SKM-1 treated with dmso at 0.1 percent for 144 hours (cell line): ENCODE results near the gene RPL13A.

Source experiments
- DNase-seq: peaks from one replicate; lab custom pipeline; 2025; ENCODE audit not compliant: unreplicated experiment; lab: John Stamatoyannopoulos, UW

The RPL13A gene

DNA sequence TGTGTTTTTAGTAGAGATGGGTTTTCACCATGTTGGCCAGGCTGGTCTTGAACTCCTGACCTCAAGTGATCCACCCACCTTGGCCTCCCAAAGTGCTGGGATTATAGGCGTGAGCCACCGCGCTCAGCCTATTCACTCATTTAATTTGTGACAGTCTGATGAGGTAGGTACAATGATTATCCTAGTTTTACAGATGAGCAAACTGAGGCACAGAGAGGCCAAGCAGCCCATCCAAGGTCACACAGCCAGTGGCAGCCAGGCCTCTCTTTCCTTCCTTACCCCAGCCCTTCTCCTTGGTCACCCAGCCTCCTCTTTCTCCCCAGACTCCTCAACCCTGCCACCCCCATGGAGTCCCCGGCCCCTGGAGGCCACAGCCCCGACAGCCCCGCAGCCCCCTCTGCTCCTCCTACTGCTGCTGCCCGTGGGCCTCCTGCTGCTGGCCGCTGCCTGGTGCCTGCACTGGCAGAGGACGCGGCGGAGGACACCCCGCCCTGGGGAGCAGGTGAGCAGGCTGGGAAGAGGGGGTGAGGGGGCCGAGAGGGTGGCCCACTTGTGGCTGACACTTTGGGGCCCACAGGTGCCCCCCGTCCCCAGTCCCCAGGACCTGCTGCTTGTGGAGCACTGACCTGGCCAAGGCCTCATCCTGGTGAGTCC lies 7.3 kb upstream of the RPL13A start:
- no peak for DNase-seq

GRCh38 chr19:49481020-49481683 lies 6.3 kb upstream of the RPL13A start:
- no peak for DNase-seq

DNA sequence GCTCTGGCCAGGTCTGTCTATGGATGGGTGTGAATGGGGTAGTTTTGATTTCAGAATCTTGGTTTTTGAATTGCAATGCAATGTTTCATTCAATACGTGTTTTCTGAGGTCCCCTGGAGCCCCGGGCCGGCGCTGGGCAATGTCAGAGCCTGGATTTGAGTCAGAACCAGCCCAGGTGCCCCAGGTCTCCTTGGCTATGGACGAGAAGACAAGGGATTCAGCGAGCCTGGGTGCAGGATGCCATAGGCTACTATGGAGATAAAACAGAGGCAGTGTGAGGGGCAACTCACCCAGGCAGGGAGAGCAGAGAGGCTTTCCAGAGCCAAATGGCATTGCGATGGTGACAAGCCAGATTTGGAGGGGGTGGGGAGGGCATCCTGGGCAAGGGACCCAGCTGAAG lies 1.2 kb upstream of the RPL13A start:
- DNase-seq, result no peak

- DNase-seq, result no peak
Measured at GRCh38 chr19:49486710-49487276, 615 bp upstream of the RPL13A start.

GRCh38 chr19:49488046-49488862 lies 846 bp downstream of the RPL13A start:
- DNase-seq, result no peak

DNA sequence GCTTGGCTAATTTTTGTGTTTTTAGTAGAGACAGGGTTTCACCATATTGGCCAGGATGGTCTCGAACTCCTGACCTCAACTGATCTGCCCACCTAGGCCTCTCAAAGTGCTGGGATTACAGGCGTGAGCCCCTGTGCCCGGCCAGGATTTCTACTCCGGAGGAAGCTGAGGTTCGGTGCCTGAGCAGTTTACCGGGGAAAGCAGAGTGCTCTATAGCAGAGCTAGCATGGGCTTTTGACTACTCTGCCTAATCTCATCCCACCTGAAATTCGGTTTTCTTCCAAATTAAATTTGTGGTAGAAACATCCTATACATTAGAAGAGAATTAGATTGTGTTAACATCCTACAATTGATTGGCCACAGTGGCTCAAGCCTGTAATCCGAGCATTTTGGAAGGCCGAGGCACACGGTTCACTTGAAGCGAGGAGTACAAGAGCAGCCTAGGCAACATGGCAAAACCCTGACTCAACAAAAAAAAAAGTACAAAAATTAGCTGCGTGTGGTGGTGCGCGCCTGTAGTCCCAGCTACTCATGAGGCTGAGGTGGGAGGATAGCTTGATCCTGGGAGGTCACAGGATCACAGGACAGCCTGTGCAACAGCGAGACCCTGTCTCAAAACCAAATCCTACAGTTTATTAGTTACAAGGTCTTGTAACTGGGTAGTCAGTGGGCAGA lies 1.6 kb downstream of the RPL13A start:
- DNase-seq, result no peak

- DNase-seq, result no peak
Measured at GRCh38 chr19:49489601-49490167, 2.3 kb downstream of the RPL13A start.

DNA sequence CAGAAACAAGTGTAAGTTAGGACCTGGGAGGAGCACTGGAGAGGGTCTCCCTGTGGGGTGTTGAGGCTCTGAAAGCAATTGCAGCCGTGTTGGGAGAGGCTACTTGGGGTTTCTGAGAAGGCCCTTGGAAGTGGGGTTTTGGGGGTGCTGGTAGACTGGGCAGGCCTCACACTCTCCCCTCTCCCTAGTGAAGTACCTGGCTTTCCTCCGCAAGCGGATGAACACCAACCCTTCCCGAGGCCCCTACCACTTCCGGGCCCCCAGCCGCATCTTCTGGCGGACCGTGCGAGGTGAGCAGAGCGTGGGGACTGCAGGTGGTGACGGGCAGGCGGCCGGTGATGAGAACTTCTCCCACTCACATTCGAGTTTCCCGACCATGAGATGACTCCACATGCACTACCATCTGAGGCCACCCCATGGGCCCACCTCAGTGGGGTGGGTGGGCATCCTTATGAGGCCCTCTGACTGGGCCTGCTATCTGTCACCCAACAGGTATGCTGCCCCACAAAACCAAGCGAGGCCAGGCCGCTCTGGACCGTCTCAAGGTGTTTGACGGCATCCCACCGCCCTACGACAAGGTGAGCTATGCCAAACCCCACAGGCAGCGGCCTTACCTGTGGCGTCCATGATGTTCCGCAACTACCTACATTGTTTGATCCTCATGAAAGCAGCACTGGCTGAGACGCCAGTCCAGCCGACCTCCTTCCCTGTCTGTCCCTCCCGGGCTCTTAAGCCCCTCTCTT lies 3.0 kb downstream of the RPL13A start:
- no peak for DNase-seq

- DNase-seq, result no peak
Measured at GRCh38 chr19:49491030-49491803, 3.8 kb downstream of the RPL13A start.

DNA sequence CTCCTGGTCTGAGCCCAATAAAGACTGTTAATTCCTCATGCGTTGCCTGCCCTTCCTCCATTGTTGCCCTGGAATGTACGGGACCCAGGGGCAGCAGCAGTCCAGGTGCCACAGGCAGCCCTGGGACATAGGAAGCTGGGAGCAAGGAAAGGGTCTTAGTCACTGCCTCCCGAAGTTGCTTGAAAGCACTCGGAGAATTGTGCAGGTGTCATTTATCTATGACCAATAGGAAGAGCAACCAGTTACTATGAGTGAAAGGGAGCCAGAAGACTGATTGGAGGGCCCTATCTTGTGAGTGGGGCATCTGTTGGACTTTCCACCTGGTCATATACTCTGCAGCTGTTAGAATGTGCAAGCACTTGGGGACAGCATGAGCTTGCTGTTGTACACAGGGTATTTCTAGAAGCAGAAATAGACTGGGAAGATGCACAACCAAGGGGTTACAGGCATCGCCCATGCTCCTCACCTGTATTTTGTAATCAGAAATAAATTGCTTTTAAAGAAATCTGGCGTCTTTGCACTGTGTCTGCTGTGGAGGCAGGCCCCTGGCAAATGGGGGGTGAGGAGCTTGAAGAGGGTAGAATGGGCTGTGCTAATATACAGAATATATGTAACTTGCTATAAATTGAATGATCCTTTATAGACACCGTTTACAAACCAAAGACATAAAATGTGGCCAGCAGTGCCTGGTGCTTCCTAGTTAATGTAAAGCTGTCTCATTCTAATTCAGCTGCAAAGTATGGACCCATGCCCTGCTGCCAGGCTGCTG lies 4.6 kb downstream of the RPL13A start:
- no peak for DNase-seq

DNA sequence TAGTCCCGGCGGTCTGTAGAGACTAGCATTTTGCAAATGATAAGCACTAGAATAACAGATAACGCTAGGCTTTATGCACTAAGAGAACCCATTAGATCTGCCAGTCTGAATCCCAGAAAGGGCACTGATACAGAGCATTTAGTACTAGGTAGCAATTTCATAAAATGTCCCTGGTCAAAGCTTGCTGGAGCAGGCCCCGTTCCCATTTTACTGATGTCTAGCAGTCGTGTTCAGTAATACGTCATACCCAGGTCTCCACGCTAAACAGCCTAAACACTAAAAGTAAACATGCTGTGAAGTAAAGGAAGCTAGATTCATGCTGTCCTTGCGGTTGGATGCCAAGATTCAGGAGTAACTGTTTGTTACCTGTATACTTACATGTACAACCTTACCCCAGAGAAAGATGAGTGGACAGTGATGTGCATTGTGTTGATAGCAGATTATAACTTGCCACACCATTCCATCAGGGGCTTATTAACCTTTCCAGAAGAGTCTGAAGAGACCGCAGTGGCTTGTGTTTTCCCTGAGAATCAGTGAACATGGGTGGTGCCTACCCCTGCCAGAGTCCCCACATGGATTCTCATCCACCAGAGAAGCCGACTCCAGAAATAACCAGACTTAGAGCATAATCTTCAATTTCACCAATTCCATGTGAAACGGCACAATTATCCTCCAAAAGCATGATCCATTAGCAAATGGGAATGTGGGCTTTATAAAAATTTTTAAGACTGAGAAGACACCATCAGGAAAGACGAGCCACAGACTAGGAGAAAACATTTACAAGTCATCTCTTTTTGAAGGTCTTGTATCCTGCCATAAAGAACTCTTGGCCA lies 5.4 kb downstream of the RPL13A start:
- no peak for DNase-seq

DNA sequence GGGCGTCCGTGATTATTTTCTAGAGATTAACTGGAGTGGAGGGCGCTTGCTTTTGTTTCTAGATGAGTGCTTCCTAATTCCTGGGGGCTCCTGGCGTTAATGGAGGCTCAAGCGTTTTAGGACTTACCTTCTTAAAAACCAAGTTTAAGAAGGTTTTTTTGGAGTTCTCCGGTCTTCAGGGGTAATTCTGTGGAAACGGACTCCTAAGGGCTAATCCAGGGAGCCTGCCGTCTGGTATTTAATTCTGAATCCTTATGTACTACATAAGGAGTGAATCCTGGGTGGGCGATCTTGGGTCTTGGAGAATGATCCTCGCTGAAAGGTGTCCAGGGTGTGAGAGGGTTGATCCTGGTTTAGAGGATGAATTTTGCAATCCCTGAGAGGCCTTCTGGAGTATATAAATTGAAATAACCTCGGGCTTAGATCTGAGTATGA lies 9.2 kb downstream of the RPL13A start:
- no peak for DNase-seq

- peak; percentile 71 for DNase-seq
Measured at GRCh38 chr19:49497047-49497788, 9.8 kb downstream of the RPL13A start.

DNA sequence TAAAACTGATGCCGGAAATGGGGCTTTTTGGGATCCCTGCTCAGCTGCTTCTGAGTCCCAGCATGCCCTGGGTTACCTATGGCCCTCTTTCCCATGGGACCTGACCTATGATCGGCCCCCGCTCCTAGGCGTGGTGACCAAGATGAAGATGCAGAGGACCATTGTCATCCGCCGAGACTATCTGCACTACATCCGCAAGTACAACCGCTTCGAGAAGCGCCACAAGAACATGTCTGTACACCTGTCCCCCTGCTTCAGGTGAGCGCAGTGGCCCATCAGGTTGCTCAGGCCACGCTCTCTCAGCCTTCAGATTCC lies 10.3 kb downstream of the RPL13A start:
- DNase-seq, result no peak

DNA sequence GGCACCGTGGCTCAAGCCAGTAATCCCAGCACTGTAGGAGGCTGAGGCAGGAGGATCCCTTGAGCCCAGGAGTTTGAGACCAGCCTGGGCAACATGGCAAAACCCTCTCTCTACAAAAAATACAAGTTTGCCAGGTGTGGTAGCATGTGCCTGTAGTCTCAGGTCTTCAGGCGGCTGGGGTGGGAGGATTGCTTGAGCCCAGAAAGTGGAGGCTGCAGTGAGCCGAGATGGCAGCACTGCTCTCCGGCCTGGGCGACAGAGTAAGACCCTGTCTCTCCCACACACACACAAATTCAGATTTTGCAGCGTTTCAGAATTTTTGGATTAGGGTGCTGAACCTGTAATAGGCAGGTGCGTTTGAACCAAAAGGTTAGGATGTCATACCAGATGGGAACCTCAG lies 11.1 kb downstream of the RPL13A start:
- DNase-seq, result no peak

DNA sequence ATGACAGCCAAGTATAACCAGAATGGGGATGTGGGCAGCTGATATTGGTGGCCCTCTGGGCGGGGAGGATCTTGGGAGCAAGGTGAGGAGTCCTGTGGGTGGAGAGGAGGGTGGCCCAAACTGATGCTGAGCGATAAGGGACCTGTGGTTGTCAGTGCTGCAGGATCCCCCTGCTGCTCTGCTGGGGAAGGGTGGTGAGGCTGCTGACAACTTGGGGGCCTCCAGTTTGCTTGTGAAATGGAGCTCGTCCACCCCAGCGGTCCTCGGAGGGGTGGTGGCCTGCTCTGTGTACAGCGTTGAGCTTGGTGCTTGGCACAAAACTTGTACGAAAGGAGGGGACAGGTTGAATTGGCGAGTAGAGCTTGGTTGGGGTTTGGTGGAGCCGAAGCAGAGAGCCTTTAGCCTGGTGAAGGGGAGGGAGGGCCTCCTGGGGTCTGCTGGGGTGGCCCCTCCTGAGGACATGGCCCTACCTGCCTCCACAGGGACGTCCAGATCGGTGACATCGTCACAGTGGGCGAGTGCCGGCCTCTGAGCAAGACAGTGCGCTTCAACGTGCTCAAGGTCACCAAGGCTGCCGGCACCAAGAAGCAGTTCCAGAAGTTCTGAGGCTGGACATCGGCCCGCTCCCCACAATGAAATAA lies 11.7 kb downstream of the RPL13A start:
- no peak for DNase-seq
